BE2C (cell line): Measurements from ENCODE around the gene RGR.

Experiments
- DNase-seq: peaks from one replicate; pipeline ENCODE4 v3.0.0-alpha.2; 2020
- H3K27me3 ChIP-seq: fragments of 250-450 bp; sonication (Bioruptor Pico); 2 replicates; pipeline ENCODE4 v1.5.1; 2020; ENCODE audit warnings: mild to moderate bottlenecking
- H3K36me3 ChIP-seq: fragments of 250-450 bp; sonication (Bioruptor Pico); 2 replicates; pipeline ENCODE4 v1.5.1; 2020; ENCODE audit warnings: mild to moderate bottlenecking
- H3K4me1 ChIP-seq: fragments of 250-450 bp; sonication (Bioruptor Pico); 2 replicates; pipeline ENCODE4 v1.5.1; 2020
- H3K4me3 ChIP-seq: 2 replicates; pipeline ENCODE4 v1.5.1; 2011; ENCODE audit warnings: low read depth, low read length
- H3K9me3 ChIP-seq: fragments of 250-450 bp; sonication (Bioruptor Pico); 2 replicates; pipeline ENCODE4 v1.5.1; 2020
- TF ChIP-seq, protein P1 (sequence below): IDR thresholded peaks from 2 replicates; pipeline ENCODE4 v1.5.1; 2012; ENCODE audit warnings: mild to moderate bottlenecking, low read depth, low read length

Gene RGR

GRCh38 chr10:84293171-84293570 lies 48.3 kb downstream of the RGR start:
- TF ChIP-seq, protein P1, sequence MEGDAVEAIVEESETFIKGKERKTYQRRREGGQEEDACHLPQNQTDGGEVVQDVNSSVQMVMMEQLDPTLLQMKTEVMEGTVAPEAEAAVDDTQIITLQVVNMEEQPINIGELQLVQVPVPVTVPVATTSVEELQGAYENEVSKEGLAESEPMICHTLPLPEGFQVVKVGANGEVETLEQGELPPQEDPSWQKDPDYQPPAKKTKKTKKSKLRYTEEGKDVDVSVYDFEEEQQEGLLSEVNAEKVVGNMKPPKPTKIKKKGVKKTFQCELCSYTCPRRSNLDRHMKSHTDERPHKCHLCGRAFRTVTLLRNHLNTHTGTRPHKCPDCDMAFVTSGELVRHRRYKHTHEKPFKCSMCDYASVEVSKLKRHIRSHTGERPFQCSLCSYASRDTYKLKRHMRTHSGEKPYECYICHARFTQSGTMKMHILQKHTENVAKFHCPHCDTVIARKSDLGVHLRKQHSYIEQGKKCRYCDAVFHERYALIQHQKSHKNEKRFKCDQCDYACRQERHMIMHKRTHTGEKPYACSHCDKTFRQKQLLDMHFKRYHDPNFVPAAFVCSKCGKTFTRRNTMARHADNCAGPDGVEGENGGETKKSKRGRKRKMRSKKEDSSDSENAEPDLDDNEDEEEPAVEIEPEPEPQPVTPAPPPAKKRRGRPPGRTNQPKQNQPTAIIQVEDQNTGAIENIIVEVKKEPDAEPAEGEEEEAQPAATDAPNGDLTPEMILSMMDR, result no peak
- no peak for DNase-seq
- Histone ChIP-seq H3K36me3 (no peaks in the 10 kb centered on the region), H3K9me3 (no peaks in the 10 kb centered on the region), H3K27me3 (no peaks in the 10 kb centered on the region), H3K4me3 (no peak overlapping the region), H3K4me1 (no peaks in the 10 kb centered on the region; the same call in 1 of the 2 replicates)

GRCh38 chr10:84293574-84294016 lies 48.7 kb downstream of the RGR start:
- no peaks in the 10 kb centered on the region; the same call in 1 of the 2 replicates for H3K4me1 ChIP-seq
- H3K9me3 ChIP-seq, result no peaks in the 10 kb centered on the region
- no peak overlapping the region for H3K4me3 ChIP-seq
- no peaks in the 10 kb centered on the region for H3K36me3 ChIP-seq
- peak; percentile 44 for DNase-seq
- no peaks in the 10 kb centered on the region for H3K27me3 ChIP-seq
- TF ChIP-seq, protein P1, result no peak

GRCh38 chr10:84294766-84295447 lies 50.1 kb downstream of the RGR start:
- DNase-seq, result no peak
- Histone ChIP-seq H3K4me3 (no peak overlapping the region), H3K4me1 (no peaks in the 10 kb centered on the region; the same call in 1 of the 2 replicates), H3K27me3 (no peaks in the 10 kb centered on the region), H3K9me3 (no peaks in the 10 kb centered on the region), H3K36me3 (no peaks in the 10 kb centered on the region)
- TF ChIP-seq, protein P1, result no peak

DNA sequence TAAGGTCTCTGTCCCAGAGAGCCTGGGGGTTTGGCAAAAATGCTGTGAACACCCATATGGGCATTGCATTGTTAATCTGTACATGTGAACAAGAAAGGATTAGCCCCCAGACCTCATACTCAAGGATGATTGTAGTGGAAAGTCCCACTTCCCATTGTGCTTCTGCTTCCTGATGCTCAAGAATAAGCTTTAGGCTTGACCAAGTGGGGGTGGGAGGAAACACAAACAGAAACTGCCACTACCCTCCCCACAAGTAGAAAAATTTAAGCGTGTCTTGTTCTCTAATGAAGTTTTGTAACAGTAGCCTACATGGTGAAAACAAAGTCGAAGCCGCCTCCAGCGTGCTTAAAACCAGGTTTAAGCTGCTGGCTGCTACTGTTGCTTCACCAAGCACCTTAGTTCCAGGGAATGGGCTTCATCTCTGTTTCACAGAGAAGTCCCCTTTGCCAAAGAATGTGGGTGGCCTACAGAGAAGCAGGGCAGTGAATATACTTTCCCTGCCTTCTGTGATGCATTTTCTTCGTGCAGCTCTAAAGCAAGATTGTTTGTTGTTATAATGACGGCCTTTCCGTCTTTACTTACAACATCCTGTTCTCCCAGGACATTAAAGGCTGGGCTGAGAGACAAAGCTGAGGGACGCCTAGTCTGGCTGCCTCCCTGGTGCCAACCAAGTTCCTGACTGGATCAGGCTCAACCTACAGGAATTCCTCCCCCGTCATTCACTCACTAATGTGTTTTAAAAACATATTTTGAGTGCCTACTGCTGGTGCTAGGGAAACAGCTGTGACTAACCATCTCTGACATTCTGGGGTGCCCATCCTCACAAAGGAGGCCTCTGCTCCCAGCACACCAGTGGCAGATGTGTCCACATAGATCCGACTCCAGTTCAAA lies 51.5 kb downstream of the RGR start:
- no peak for DNase-seq
- H3K9me3 ChIP-seq, result no peaks in the 10 kb centered on the region
- H3K4me1 ChIP-seq, result no peaks in the 10 kb centered on the region; the same call in 1 of the 2 replicates
- no peak overlapping the region for H3K4me3 ChIP-seq
- no peaks in the 10 kb centered on the region for H3K36me3 ChIP-seq
- no peaks in the 10 kb centered on the region for H3K27me3 ChIP-seq
- TF ChIP-seq, protein P1, result no peak

GRCh38 chr10:84298057-84298456 lies 53.2 kb downstream of the RGR start:
- Histone ChIP-seq H3K27me3 (no peaks in the 10 kb centered on the region), H3K4me3 (no peak overlapping the region), H3K4me1 (no peaks in the 10 kb centered on the region; the same call in 1 of the 2 replicates), H3K36me3 (no peaks in the 10 kb centered on the region), H3K9me3 (no peaks in the 10 kb centered on the region)
- DNase-seq, result no peak
- TF ChIP-seq, protein P1, result no peak
